SU-DHL-6 (cell line): Measurements from ENCODE around the gene ARHGEF4.

Experiments
- EZH2phosphoT487 ChIP-seq: fragments of 200-600 bp; sonication (generic), shearing (Covaris generic); conservative IDR thresholded peaks from 2 replicates; pipeline ENCODE4 v1.6.1; 2018; ENCODE audit warnings: mild to moderate bottlenecking, antibody characterized with exemption, low read length, moderate library complexity, mixed read lengths
- TF ChIP-seq, protein P1 (sequence below): fragments of 200-600 bp; sonication (generic); IDR thresholded peaks from one replicate; pipeline ENCODE4 v1.5.1; 2017; ENCODE audit warnings: antibody characterized with exemption, mild to moderate bottlenecking, low read length, moderate library complexity; ENCODE audit not compliant: insufficient read depth, poor library complexity, severe bottlenecking

DNA sequence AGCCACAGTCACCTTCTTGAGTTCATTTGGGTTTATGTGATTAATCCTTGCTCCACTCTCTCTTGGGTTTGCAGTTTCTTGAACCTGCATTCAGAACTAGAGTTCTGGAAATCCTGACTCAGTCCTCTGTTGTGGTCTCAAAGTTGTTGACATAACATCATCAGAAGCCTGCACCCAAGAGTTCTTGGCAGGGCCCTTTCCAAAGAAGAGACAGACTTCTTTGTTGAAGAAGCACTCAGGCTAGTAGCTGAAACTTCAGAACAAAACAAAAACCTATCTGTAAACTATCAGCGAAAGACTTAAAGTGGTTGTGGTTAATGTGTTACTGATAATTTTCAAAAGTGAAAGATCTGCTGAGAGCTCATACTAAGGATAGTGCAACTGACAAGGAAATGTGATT, 135.7 kb downstream of the ARHGEF4 start:
- TF ChIP-seq, protein P1, sequence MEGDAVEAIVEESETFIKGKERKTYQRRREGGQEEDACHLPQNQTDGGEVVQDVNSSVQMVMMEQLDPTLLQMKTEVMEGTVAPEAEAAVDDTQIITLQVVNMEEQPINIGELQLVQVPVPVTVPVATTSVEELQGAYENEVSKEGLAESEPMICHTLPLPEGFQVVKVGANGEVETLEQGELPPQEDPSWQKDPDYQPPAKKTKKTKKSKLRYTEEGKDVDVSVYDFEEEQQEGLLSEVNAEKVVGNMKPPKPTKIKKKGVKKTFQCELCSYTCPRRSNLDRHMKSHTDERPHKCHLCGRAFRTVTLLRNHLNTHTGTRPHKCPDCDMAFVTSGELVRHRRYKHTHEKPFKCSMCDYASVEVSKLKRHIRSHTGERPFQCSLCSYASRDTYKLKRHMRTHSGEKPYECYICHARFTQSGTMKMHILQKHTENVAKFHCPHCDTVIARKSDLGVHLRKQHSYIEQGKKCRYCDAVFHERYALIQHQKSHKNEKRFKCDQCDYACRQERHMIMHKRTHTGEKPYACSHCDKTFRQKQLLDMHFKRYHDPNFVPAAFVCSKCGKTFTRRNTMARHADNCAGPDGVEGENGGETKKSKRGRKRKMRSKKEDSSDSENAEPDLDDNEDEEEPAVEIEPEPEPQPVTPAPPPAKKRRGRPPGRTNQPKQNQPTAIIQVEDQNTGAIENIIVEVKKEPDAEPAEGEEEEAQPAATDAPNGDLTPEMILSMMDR, result no peak
- TF ChIP-seq EZH2phosphoT487, result no peak
